Astrocyte (in vitro differentiated cells and primary cell): Measurements from ENCODE around the gene USP34.

ENCODE experiments used
- CTCF ChIP-seq: IDR thresholded peaks from 2 replicates; pipeline ENCODE4 v1.5.1; 2011; ENCODE audit warnings: low read depth, mild to moderate bottlenecking, inconsistent platforms, low read length, moderate library complexity; ENCODE audit not compliant: insufficient read depth
- EZH2 ChIP-seq: IDR thresholded peaks from 2 replicates; pipeline ENCODE4 v1.6.1; 2012; ENCODE audit warnings: mild to moderate bottlenecking, low read length, inconsistent platforms; ENCODE audit not compliant: insufficient read depth

GRCh38 chr2:61404438-61404837 lies 66.4 kb downstream of the USP34 start:
- TF ChIP-seq CTCF (no peak), EZH2 (no peak)
